CD4-positive, alpha-beta T cell (primary cell): ENCODE results near the gene RBMS3. TPM values are rescaled to one million over a fixed set of nuclear protein-coding genes. Genes with fewer than 3 reads are reported as not detected.

ENCODE experiments used
- ATAC-seq: fragments of 200-7000 bp; cut with Tn5 transposase; one replicate; pipeline ENCODE4 v1.10.0; 2022; ENCODE audit warnings: mild to moderate bottlenecking; ENCODE audit not compliant: poor library complexity
- CTCF ChIA-PET: fragments of 350-600 bp; sonication (Branson Sonifier 250); formaldehyde crosslinking; loops from one replicate; lab custom pipeline; 2021; ENCODE audit warnings: antibody characterized with exemption, inconsistent platforms; lab: Charles Lee
- POLR2A ChIA-PET: fragments of 350-600 bp; sonication (Branson Sonifier 250); formaldehyde crosslinking; loops from one replicate; lab custom pipeline; 2021; ENCODE audit warnings: antibody characterized with exemption, inconsistent platforms; lab: Charles Lee
- DNase-seq, 14 experiments: peaks; one replicate each; pipeline ENCODE4 v3.0.0-alpha.2; 2013 to 2020; ENCODE audit warnings: mixed read lengths in 2 of 14
- H3K27ac ChIP-seq, 2 donors: one replicate each; pipeline versions ENCODE4 v1.5.1 to v1.7.0; 2013; ENCODE audit warnings: low read length in 2 of 2, low read depth in 1 of 2, mild to moderate bottlenecking in 1 of 2
- H3K27me3 ChIP-seq, 2 experiments: 1 replicate in 1 of 2; 2 replicates in 1 of 2; pipeline versions ENCODE4 v1.6.1 to v1.7.0; 2013; ENCODE audit warnings: low read length in 2 of 2, control low read depth in 1 of 2, mild to moderate bottlenecking in 1 of 2, moderate library complexity in 1 of 2; ENCODE audit not compliant: insufficient read depth in 2 of 2, control insufficient read depth in 1 of 2
- H3K36me3 ChIP-seq: one replicate; pipeline ENCODE4 v1.6.1; 2013; ENCODE audit warnings: low read length, control low read depth; ENCODE audit not compliant: insufficient read depth
- H3K4me1 ChIP-seq: one replicate; pipeline ENCODE4 v1.6.1; 2013; ENCODE audit warnings: low read length, control low read depth; ENCODE audit not compliant: insufficient read depth
- H3K4me3 ChIP-seq: one replicate; pipeline ENCODE4 v1.5.1; 2013; ENCODE audit warnings: mild to moderate bottlenecking, low read length, moderate library complexity
- H3K9me3 ChIP-seq, 2 experiments: 1 replicate in 1 of 2; 2 replicates in 1 of 2; pipeline versions ENCODE4 v1.6.1 to v1.7.0; 2013; ENCODE audit warnings: low read length in 2 of 2, mild to moderate bottlenecking in 2 of 2, control low read depth in 1 of 2, moderate library complexity in 1 of 2; ENCODE audit not compliant: control insufficient read depth in 1 of 2, insufficient read depth in 1 of 2
- H3K27ac Mint-ChIP-seq: one replicate; pipeline ENCODE4 v1.8.0; 2020; ENCODE audit warnings: mixed read lengths
- H3K27me3 Mint-ChIP-seq: one replicate; pipeline ENCODE4 v1.8.0; 2021; ENCODE audit warnings: mixed read lengths
- H3K36me3 Mint-ChIP-seq: one replicate; pipeline ENCODE4 v1.8.0; 2021; ENCODE audit warnings: low read depth, mixed read lengths
- H3K4me1 Mint-ChIP-seq: one replicate; pipeline ENCODE4 v1.8.0; 2021; ENCODE audit warnings: low read depth, mixed read lengths
- H3K4me3 Mint-ChIP-seq: one replicate; pipeline ENCODE4 v1.8.0; 2020; ENCODE audit warnings: mild to moderate bottlenecking, mixed read lengths
- H3K9me3 Mint-ChIP-seq: one replicate; pipeline ENCODE4 v1.8.0; 2020; ENCODE audit warnings: mixed read lengths
- intact Hi-C, 2 experiments: fragments of 100-400 bp; cut with DNase I in 1 of 2; cut with micrococcal nuclease in 1 of 2; formaldehyde crosslinking; loops; one replicate each; pipeline versions ENCODE4 v1.15.1 to v1.9.0; 2023 to 2025; cut with DNase I, micrococcal nuclease
- total RNA-seq, 174 experiments: library from RNA in 2 of 174; stranded (reverse) in 2 of 174; gene quantifications; one replicate each; pipeline ENCODE4 v1.2.3 and lab custom pipeline; 2021 to 2026
- TF ChIP-seq, protein P1 (sequence below): fragments of 200-600 bp; IDR thresholded peaks from one replicate; pipeline ENCODE4 v1.8.0; 2022; ENCODE audit warnings: antibody characterized with exemption, mild to moderate bottlenecking

The RBMS3 gene
- total RNA-seq, 2 experiments from 2014 or later = 1.6 to 1.7 TPM

DNA sequence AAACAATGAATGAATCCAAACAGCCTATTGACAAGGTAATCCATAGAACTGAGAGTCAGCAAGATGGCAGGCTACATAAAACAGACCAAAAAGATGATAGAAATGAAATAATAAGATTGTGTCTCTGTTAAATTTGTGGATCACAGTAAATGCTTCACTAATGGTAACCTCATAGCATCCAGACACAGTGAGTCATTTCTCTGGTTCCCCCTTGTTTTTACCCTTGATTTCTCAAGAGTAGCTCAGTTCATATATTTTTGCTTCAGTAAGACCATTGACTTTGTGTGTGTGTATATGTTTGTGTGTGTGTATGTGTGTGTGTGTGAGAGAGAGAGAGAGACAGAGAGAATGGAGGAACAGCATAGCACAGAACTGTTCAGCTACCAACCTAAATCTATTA is 546.9 kb downstream of the RBMS3 start:
- intact Hi-C loops = no loop called here
- DNase-seq (no peak), ATAC-seq (no peak)
- Histone ChIP-seq H3K4me1 (no peaks in the 10 kb centered on the region), H3K27me3 (no peaks in the 10 kb centered on the region), H3K4me3 (no peak overlapping the region), H3K27ac (no peak overlapping the region), H3K9me3 (peaks cover 0 to 4% of the 10 kb centered on the region in 2 experiments), H3K36me3 (no peaks in the 10 kb centered on the region)
- H3K4me3 Mint-ChIP-seq = no peak overlapping the region
- no peak overlapping the region for H3K27ac Mint-ChIP-seq
- H3K9me3 Mint-ChIP-seq = peaks cover 3% of the 10 kb centered on the region
- peaks cover 6% of the 10 kb centered on the region for H3K27me3 Mint-ChIP-seq
- ChIA-PET POLR2A (no interaction called here), CTCF (no interaction called here)
- no peaks in the 10 kb centered on the region for H3K36me3 Mint-ChIP-seq
- TF ChIP-seq, protein P1, sequence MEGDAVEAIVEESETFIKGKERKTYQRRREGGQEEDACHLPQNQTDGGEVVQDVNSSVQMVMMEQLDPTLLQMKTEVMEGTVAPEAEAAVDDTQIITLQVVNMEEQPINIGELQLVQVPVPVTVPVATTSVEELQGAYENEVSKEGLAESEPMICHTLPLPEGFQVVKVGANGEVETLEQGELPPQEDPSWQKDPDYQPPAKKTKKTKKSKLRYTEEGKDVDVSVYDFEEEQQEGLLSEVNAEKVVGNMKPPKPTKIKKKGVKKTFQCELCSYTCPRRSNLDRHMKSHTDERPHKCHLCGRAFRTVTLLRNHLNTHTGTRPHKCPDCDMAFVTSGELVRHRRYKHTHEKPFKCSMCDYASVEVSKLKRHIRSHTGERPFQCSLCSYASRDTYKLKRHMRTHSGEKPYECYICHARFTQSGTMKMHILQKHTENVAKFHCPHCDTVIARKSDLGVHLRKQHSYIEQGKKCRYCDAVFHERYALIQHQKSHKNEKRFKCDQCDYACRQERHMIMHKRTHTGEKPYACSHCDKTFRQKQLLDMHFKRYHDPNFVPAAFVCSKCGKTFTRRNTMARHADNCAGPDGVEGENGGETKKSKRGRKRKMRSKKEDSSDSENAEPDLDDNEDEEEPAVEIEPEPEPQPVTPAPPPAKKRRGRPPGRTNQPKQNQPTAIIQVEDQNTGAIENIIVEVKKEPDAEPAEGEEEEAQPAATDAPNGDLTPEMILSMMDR = no peak
- no peaks in the 10 kb centered on the region for H3K4me1 Mint-ChIP-seq

DNA sequence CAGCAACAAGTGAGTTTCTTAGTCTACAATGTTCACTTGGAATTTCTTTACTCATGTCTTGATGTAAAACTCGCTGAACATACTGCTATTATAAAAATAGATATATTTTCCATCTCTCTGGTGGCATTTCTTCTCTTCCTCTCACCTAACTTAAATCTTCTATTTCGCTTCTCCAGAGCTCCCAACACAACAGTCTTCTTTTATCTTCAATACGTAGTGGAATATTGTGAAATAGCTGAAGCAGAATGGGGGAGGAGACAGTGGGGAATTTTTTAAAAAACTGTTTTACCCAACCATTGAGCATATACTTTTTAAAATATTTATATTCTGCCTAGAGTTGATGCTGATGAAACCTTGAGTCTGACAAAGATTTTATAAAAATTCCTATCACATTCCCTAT is 548.5 kb downstream of the RBMS3 start:
- Histone ChIP-seq H3K9me3 (peaks cover 0 to 11% of the 10 kb centered on the region in 2 experiments), H3K4me1 (no peaks in the 10 kb centered on the region), H3K36me3 (no peaks in the 10 kb centered on the region), H3K27ac (no peak overlapping the region), H3K27me3 (no peaks in the 10 kb centered on the region), H3K4me3 (no peak overlapping the region)
- Mint-ChIP-seq H3K4me1 (no peaks in the 10 kb centered on the region), H3K9me3 (peaks cover 8% of the 10 kb centered on the region), H3K27me3 (peaks cover 10% of the 10 kb centered on the region), H3K27ac (no peak overlapping the region), H3K36me3 (no peaks in the 10 kb centered on the region), H3K4me3 (no peak overlapping the region)
- intact Hi-C loops = no loop called here
- ChIA-PET CTCF (no interaction called here), POLR2A (no interaction called here)
- ATAC-seq (no peak), DNase-seq (no peak)
- TF ChIP-seq, protein P1 = no peak

DNA sequence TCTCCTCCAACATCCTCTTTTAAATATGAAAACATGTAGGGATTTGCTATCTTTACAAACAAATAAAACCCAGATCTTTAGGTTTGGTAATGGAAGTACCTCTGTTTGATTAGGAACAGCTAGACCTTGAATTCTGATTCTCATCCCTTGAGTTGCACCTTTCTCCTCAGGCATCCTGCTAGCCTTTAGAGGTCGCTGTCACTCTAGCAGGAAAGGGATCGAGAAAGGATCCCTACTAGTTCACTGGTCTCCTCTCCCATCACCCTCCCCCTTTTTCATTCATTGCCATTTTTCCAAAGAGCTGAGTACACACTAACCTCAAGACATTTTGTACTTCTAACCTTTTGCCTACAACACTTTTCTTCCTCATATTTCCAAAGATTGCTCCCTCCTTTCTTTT is 569.8 kb downstream of the RBMS3 start:
- H3K27me3 Mint-ChIP-seq = peaks cover 6% of the 10 kb centered on the region
- TF ChIP-seq, protein P1 = no peak
- H3K36me3 Mint-ChIP-seq = no peaks in the 10 kb centered on the region
- Histone ChIP-seq H3K27me3 (no peaks in the 10 kb centered on the region), H3K4me1 (no peaks in the 10 kb centered on the region), H3K36me3 (no peaks in the 10 kb centered on the region), H3K27ac (no peak overlapping the region), H3K9me3 (no peaks in the 10 kb centered on the region), H3K4me3 (no peak overlapping the region)
- H3K4me3 Mint-ChIP-seq = no peak overlapping the region
- intact Hi-C loops = no loop called here
- no peak for ATAC-seq
- CTCF ChIA-PET = no interaction called here
- H3K9me3 Mint-ChIP-seq = no peaks in the 10 kb centered on the region
- POLR2A ChIA-PET = no interaction called here
- no peak for DNase-seq
- no peaks in the 10 kb centered on the region for H3K4me1 Mint-ChIP-seq
- H3K27ac Mint-ChIP-seq = no peak overlapping the region
